DOHH2 (cell line): ENCODE results near the gene KCTD20.

Experiments used
- EZH2phosphoT487 ChIP-seq: fragments of 200-600 bp; sonication (generic); IDR thresholded peaks from 2 replicates; pipeline ENCODE4 v1.6.1; 2017; ENCODE audit warnings: borderline replicate concordance, mild to moderate bottlenecking, antibody characterized with exemption, low read length, moderate library complexity, mixed read lengths
- TF ChIP-seq, protein P1 (sequence below): fragments of 200-600 bp; sonication (generic); IDR thresholded peaks from one replicate; pipeline ENCODE4 v1.5.1; 2014; ENCODE audit warnings: antibody characterized with exemption, mild to moderate bottlenecking, low read depth, low read length; ENCODE audit not compliant: poor library complexity, severe bottlenecking

DNA sequence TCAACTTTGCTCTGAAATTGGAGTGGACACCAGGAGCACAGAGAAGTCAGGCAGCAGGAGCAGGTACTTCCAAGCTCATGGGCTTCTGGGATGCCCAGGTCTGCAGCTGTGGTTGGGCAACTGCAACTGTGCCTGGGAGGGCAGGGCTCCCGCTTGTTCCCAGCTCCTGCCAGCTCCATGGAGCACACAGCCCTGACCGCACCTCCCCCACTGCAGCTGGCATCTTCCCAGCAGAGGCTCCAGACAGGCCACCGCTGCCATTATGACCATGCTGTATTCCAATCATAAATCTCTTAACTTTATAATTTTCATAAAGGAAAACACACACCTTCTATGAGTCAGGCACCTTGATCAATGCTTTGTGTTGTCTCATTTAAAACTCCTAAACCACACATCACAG is 67.6 kb downstream of the KCTD20 start:
- TF ChIP-seq, protein P1, sequence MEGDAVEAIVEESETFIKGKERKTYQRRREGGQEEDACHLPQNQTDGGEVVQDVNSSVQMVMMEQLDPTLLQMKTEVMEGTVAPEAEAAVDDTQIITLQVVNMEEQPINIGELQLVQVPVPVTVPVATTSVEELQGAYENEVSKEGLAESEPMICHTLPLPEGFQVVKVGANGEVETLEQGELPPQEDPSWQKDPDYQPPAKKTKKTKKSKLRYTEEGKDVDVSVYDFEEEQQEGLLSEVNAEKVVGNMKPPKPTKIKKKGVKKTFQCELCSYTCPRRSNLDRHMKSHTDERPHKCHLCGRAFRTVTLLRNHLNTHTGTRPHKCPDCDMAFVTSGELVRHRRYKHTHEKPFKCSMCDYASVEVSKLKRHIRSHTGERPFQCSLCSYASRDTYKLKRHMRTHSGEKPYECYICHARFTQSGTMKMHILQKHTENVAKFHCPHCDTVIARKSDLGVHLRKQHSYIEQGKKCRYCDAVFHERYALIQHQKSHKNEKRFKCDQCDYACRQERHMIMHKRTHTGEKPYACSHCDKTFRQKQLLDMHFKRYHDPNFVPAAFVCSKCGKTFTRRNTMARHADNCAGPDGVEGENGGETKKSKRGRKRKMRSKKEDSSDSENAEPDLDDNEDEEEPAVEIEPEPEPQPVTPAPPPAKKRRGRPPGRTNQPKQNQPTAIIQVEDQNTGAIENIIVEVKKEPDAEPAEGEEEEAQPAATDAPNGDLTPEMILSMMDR = no peak
- TF ChIP-seq EZH2phosphoT487 = no peak
